Left ventricle myocardium inferior (tissue), 1 donor: ENCODE measurements around the gene INPP4A. TPM values are rescaled to one million over a fixed set of nuclear protein-coding genes. Genes with fewer than 3 reads are reported as not detected.

Experiments used
- DNase-seq: peaks from one replicate; pipeline ENCODE4 v3.0.0-alpha.2; 2020
- H3K27ac ChIP-seq: fragments of 200-600 bp; replicated peaks from 2 replicates; pipeline ENCODE4 v1.8.0; 2021
- H3K27me3 ChIP-seq: fragments of 200-600 bp; 2 replicates; pipeline ENCODE4 v1.8.0; 2021; ENCODE audit warnings: low read depth
- H3K36me3 ChIP-seq: fragments of 200-600 bp; 2 replicates; pipeline ENCODE4 v1.8.0; 2021
- H3K4me1 ChIP-seq: fragments of 200-600 bp; 2 replicates; pipeline ENCODE4 v1.8.0; 2021
- H3K4me3 ChIP-seq: fragments of 200-600 bp; 2 replicates; pipeline ENCODE4 v1.8.0; 2021; ENCODE audit warnings: mild to moderate bottlenecking, moderate library complexity
- H3K9me3 ChIP-seq: fragments of 200-600 bp; replicated peaks from 2 replicates; pipeline ENCODE4 v1.8.0; 2021
- intact Hi-C: fragments of 100-400 bp; cut with micrococcal nuclease; formaldehyde crosslinking; loops from one replicate; pipeline ENCODE4 v1.11.0; 2022
- total RNA-seq: library from RNA; stranded (reverse); fragmentation: NEBNext Ultra II Directional; extraction: Animal tissue kit (Norgen Biotek cat#: 25700); gene quantifications from one replicate; pipeline ENCODE4 v1.2.1, GENCODE V29; 2021
- TF ChIP-seq, protein P1 (sequence below): fragments of 200-600 bp; IDR thresholded peaks from 2 replicates; pipeline ENCODE4 v1.8.0; 2021; ENCODE audit warnings: antibody characterized with exemption, mild to moderate bottlenecking, borderline replicate concordance
- donor health status: DM: no; HTN: yes; CAD: no; lungs with severe emphysema.

Gene INPP4A
- total RNA-seq, 1 donor from 2014 or later: 20.8 TPM

DNA sequence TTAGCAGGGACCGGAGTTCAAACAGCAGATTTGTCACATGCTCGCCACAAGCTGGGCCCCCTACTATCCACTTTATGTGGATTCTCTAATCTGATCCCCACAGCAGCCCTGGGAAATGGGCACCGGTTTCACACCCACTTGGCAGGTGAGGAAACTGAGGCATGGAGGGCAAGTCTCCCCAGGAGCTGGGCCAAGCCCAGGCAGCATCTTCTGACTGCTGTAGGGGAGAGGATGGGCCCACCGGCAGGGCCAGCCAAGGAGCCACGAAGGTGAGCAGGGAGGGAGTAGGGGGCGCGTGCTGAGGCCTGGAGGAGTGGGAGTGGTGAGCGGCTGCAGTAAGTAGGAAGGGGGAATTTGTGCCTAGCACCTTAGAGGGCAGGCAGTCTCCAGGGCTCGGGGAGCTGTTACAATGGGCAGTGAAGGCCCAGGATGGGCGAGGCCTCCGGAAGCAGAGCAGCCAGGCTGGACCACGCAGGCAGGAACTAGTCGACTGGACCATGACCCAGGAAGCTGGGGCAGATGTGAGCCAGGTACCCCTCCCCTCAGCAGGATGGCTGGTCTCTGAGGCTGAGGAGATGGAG lies 126.6 kb downstream of the INPP4A start:
- DNase-seq: no peak
- Histone ChIP-seq H3K9me3 (no peaks in the 10 kb centered on the region), H3K4me3 (no peak overlapping the region), H3K36me3 (peaks cover 79% of the 10 kb centered on the region), H3K27ac (no peak overlapping the region), H3K27me3 (no peaks in the 10 kb centered on the region), H3K4me1 (no peaks in the 10 kb centered on the region)
- intact Hi-C loops: no loop called here
- TF ChIP-seq, protein P1, sequence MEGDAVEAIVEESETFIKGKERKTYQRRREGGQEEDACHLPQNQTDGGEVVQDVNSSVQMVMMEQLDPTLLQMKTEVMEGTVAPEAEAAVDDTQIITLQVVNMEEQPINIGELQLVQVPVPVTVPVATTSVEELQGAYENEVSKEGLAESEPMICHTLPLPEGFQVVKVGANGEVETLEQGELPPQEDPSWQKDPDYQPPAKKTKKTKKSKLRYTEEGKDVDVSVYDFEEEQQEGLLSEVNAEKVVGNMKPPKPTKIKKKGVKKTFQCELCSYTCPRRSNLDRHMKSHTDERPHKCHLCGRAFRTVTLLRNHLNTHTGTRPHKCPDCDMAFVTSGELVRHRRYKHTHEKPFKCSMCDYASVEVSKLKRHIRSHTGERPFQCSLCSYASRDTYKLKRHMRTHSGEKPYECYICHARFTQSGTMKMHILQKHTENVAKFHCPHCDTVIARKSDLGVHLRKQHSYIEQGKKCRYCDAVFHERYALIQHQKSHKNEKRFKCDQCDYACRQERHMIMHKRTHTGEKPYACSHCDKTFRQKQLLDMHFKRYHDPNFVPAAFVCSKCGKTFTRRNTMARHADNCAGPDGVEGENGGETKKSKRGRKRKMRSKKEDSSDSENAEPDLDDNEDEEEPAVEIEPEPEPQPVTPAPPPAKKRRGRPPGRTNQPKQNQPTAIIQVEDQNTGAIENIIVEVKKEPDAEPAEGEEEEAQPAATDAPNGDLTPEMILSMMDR: no peak

DNA sequence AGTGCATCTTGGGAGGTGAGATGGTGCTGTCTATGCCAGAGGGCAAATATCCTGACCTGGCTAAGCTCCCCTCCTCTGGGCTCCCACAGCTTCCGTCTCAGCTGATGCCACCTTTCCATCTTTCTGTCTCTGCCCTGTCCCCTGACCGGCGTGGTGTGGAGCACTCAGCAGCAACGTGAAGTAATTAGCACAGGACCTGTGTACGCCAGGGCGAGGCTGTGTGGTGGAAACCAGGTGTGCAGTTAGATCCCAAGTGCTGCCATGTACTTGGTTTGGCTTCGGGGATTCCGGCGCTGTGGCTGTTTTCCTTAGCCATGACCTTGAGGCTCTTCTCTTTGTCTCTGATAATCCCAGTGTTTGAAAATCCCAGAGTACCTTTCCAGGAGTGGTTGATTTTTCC lies 127.1 kb downstream of the INPP4A start:
- Histone ChIP-seq H3K4me1 (no peaks in the 10 kb centered on the region), H3K36me3 (peaks cover 80% of the 10 kb centered on the region), H3K27me3 (no peaks in the 10 kb centered on the region), H3K4me3 (no peak overlapping the region), H3K9me3 (no peaks in the 10 kb centered on the region), H3K27ac (no peak overlapping the region)
- intact Hi-C loops: no loop called here
- DNase-seq: no peak
- TF ChIP-seq, protein P1: no peak

DNA sequence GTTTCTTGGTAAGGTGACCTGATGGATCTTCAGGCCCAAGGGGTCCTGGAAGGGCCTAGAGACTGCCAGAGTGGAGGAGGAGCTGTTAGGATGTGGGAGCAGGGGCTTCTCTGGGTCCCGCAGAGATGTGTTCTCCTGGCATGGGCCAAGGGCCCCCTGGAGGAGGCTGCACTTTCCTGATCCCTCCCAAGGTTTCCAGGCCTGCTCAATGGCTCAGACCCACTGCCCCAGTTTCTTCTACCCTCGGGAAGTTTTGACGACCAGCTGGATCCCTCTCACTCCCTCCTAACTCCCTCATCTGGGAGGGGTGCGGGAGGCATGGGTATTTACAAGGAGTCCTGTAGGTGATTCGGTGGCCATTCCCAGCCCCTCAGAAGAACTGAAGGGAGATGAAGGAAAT lies 127.6 kb downstream of the INPP4A start:
- TF ChIP-seq, protein P1: no peak
- peaks cover 3% of the 10 kb centered on the region for H3K4me1 ChIP-seq
- H3K36me3 ChIP-seq: peaks cover 84% of the 10 kb centered on the region
- no peaks in the 10 kb centered on the region for H3K9me3 ChIP-seq
- no peak overlapping the region for H3K27ac ChIP-seq
- H3K4me3 ChIP-seq: no peak overlapping the region
- intact Hi-C loops: no loop called here
- no peak for DNase-seq
- H3K27me3 ChIP-seq: no peaks in the 10 kb centered on the region

- H3K4me3 ChIP-seq: no peak overlapping the region
- intact Hi-C loops: no loop called here
- H3K36me3 ChIP-seq: peaks cover 85% of the 10 kb centered on the region
- no peaks in the 10 kb centered on the region for H3K9me3 ChIP-seq
- peaks cover 8% of the 10 kb centered on the region for H3K4me1 ChIP-seq
- TF ChIP-seq, protein P1: no peak
- DNase-seq: no peak
- H3K27ac ChIP-seq: no peak overlapping the region
- H3K27me3 ChIP-seq: no peaks in the 10 kb centered on the region
These were observed 128.0 kb downstream of the INPP4A start for GRCh38 chr2:98572676-98573075.

DNA sequence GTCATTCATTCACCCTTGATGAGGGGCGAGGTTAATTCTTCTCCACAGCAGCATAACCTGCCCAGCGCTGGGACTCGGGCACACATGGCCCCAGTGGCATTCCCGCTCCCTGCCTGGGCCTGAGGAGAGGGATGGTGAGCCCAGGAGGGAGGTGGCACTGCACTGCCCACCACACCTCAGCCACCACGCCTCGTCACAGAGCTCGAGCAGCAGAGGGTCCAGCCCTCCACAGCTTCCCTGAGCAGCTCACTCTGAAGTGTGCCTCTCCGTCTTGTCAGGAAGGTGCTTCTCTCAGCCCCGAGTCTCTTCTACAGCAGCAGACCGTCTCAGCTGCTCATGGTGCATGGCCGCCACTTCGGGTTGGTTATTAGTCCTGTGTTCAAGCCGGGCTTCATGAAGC lies 128.8 kb downstream of the INPP4A start:
- intact Hi-C loops: no loop called here
- TF ChIP-seq, protein P1: no peak
- Histone ChIP-seq H3K36me3 (peaks cover 86% of the 10 kb centered on the region), H3K4me3 (no peak overlapping the region), H3K4me1 (peaks cover 9% of the 10 kb centered on the region), H3K27ac (no peak overlapping the region), H3K27me3 (no peaks in the 10 kb centered on the region), H3K9me3 (no peaks in the 10 kb centered on the region)
- no peak for DNase-seq
